Suprapubic skin (tissue), 4 donors: ENCODE measurements around the gene DCK.

Source experiments
- POLR2A ChIP-seq, 2 donors: fragments of 450-650 bp; IDR thresholded peaks; one replicate each; pipeline ENCODE4 v1.6.1; 2017; ENCODE audit warnings: antibody characterized with exemption in 2 of 2, mild to moderate bottlenecking in 2 of 2, moderate library complexity in 2 of 2
- POLR2AphosphoS5 ChIP-seq, 3 donors: sonication (generic); formaldehyde crosslinking; IDR thresholded peaks; one replicate each; pipeline ENCODE4 v1.6.1; 2017; ENCODE audit warnings: antibody characterized with exemption in 3 of 3
- TF ChIP-seq, protein P1 (sequence below), 2 donors: fragments of 200-600 bp in 1 of 2; fragments of 450-650 bp in 1 of 2; sonication (generic) in 1 of 2; IDR thresholded peaks; one replicate each; pipeline ENCODE4 v1.5.1; 2016 to 2019; ENCODE audit warnings: antibody characterized with exemption in 2 of 2, mild to moderate bottlenecking in 1 of 2, moderate library complexity in 1 of 2

GRCh38 chr4:71009086-71009485, 15.6 kb downstream of the DCK start:
- TF ChIP-seq POLR2A (IDR thresholded peaks at IDR 0.05) (no peak), POLR2AphosphoS5 (IDR thresholded peaks at IDR 0.05) (no peak)
- TF ChIP-seq, protein P1, sequence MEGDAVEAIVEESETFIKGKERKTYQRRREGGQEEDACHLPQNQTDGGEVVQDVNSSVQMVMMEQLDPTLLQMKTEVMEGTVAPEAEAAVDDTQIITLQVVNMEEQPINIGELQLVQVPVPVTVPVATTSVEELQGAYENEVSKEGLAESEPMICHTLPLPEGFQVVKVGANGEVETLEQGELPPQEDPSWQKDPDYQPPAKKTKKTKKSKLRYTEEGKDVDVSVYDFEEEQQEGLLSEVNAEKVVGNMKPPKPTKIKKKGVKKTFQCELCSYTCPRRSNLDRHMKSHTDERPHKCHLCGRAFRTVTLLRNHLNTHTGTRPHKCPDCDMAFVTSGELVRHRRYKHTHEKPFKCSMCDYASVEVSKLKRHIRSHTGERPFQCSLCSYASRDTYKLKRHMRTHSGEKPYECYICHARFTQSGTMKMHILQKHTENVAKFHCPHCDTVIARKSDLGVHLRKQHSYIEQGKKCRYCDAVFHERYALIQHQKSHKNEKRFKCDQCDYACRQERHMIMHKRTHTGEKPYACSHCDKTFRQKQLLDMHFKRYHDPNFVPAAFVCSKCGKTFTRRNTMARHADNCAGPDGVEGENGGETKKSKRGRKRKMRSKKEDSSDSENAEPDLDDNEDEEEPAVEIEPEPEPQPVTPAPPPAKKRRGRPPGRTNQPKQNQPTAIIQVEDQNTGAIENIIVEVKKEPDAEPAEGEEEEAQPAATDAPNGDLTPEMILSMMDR (IDR thresholded peaks at IDR 0.05) = no peak
